Measurements from ENCODE around the gene ACADL.
A peak's percentile ranks its signal among the peaks of the same experiment; 100 is the strongest.

Gene ACADL

GRCh38 chr2:210226223-210226622 is 976 bp upstream of the ACADL start:
- Histone ChIP-seq H3K27ac (ENCODE audit: low read length) (no peak overlapping the region), H3K4me2 (ENCODE audit: low read length) (no peak overlapping the region), H3K36me3 (replicated peaks; ENCODE audit: low read depth, low read length) (no peaks in the 10 kb centered on the region), H3K9ac (ENCODE audit: low read length) (no peak overlapping the region), H3K79me2 (ENCODE audit: low read length) (no peaks in the 10 kb centered on the region), H2AFZ (ENCODE audit: low read depth, low read length) (no peak overlapping the region), H4K20me1 (ENCODE audit: insufficient read depth, low read length) (no peaks in the 10 kb centered on the region), H3K4me1 (ENCODE audit: low read length) (no peaks in the 10 kb centered on the region), H3K4me3 (ENCODE audit: low read length) (no peak overlapping the region), H3K27me3 (ENCODE audit: low read depth, low read length) (0 out of 2 replicates have a peak, but pooled peaks cover 5% of the 10 kb centered on the region), H3K9me3 (ENCODE audit: insufficient read depth, low read length) (no peaks in the 10 kb centered on the region)
- TF ChIP-seq EZH2phosphoT487 (IDR thresholded peaks at IDR 0.05; ENCODE audit: low read depth) = no peak
- no peak for TF ChIP-seq CTCF (IDR thresholded peaks at IDR 0.05; ENCODE audit: low read depth, low read length)

- no peak overlapping the region for H3K27ac ChIP-seq (ENCODE audit: low read length)
- H3K4me2 ChIP-seq (ENCODE audit: low read length) = no peak overlapping the region
- no peaks in the 10 kb centered on the region for H3K79me2 ChIP-seq (ENCODE audit: low read length)
- H2AFZ ChIP-seq (ENCODE audit: low read depth, low read length) = no peak overlapping the region
- no peaks in the 10 kb centered on the region for H3K36me3 ChIP-seq (replicated peaks; ENCODE audit: low read depth, low read length)
- H4K20me1 ChIP-seq (ENCODE audit: insufficient read depth, low read length) = no peaks in the 10 kb centered on the region
- no peaks in the 10 kb centered on the region for H3K9me3 ChIP-seq (ENCODE audit: insufficient read depth, low read length)
- 0 out of 2 replicates have a peak, but pooled peaks cover 5% of the 10 kb centered on the region for H3K27me3 ChIP-seq (ENCODE audit: low read depth, low read length)
- H3K4me3 ChIP-seq (ENCODE audit: low read length) = no peak overlapping the region
- TF ChIP-seq EZH2phosphoT487 (IDR thresholded peaks at IDR 0.05; ENCODE audit: low read depth) = no peak
- no peak for TF ChIP-seq CTCF (IDR thresholded peaks at IDR 0.05; ENCODE audit: low read depth, low read length)
- no peaks in the 10 kb centered on the region for H3K4me1 ChIP-seq (ENCODE audit: low read length)
- no peak overlapping the region for H3K9ac ChIP-seq (ENCODE audit: low read length)
These were observed 681 bp downstream of the ACADL start for GRCh38 chr2:210224591-210224940.

- Histone ChIP-seq H2AFZ (ENCODE audit: low read depth, low read length) (peak overlapping the region; percentile 51; the same call in 1 of the 2 replicates), H3K36me3 (replicated peaks; ENCODE audit: low read depth, low read length) (no peaks in the 10 kb centered on the region)
These were observed 10.1 kb downstream of the ACADL start for GRCh38 chr2:210215120-210215519.

GRCh38 chr2:210210185-210210584 is 15.1 kb downstream of the ACADL start:
- Histone ChIP-seq H3K9ac (ENCODE audit: low read length) (no peak overlapping the region), H3K36me3 (replicated peaks; ENCODE audit: low read depth, low read length) (no peaks in the 10 kb centered on the region), H3K4me1 (ENCODE audit: low read length) (no peaks in the 10 kb centered on the region), H3K79me2 (ENCODE audit: low read length) (no peaks in the 10 kb centered on the region), H2AFZ (ENCODE audit: low read depth, low read length) (no peak overlapping the region), H3K9me3 (ENCODE audit: insufficient read depth, low read length) (no peaks in the 10 kb centered on the region), H3K4me3 (ENCODE audit: low read length) (no peak overlapping the region), H3K27me3 (ENCODE audit: low read depth, low read length) (no peaks in the 10 kb centered on the region), H3K27ac (ENCODE audit: low read length) (no peak overlapping the region), H3K4me2 (ENCODE audit: low read length) (no peak overlapping the region), H4K20me1 (ENCODE audit: insufficient read depth, low read length) (no peaks in the 10 kb centered on the region)
- TF ChIP-seq EZH2phosphoT487 (IDR thresholded peaks at IDR 0.05; ENCODE audit: low read depth) = no peak
- no peak for TF ChIP-seq CTCF (IDR thresholded peaks at IDR 0.05; ENCODE audit: low read depth, low read length)

More at GRCh38 chr2:210215120-210215519, 10.1 kb downstream of the ACADL start:
- no peaks in the 10 kb centered on the region for H3K27me3 ChIP-seq (ENCODE audit: low read depth, low read length)
- no peak overlapping the region for H3K27ac ChIP-seq (ENCODE audit: low read length)
- H3K4me3 ChIP-seq (ENCODE audit: low read length) = no peak overlapping the region
- H3K4me1 ChIP-seq (ENCODE audit: low read length) = no peaks in the 10 kb centered on the region
- H3K79me2 ChIP-seq (ENCODE audit: low read length) = no peaks in the 10 kb centered on the region
- no peak overlapping the region for H3K9ac ChIP-seq (ENCODE audit: low read length)
- H3K9me3 ChIP-seq (ENCODE audit: insufficient read depth, low read length) = no peaks in the 10 kb centered on the region
- no peak overlapping the region for H3K4me2 ChIP-seq (ENCODE audit: low read length)
- H4K20me1 ChIP-seq (ENCODE audit: insufficient read depth, low read length) = no peaks in the 10 kb centered on the region
- TF ChIP-seq CTCF (IDR thresholded peaks at IDR 0.05; ENCODE audit: low read depth, low read length) (no peak), EZH2phosphoT487 (IDR thresholded peaks at IDR 0.05; ENCODE audit: low read depth) (no peak)

Measured in OCI-LY3 (cell line).